HL-60 (cell line): Measurements from ENCODE around the gene SLC2A4RG.

Experiments
- DNase-seq, 2 experiments: peaks; one replicate each; pipeline ENCODE4 v3.0.0-alpha.2; 2010 to 2020; ENCODE audit warnings: low read depth in 1 of 2, low spot score in 1 of 2
- H3K27ac ChIP-seq: fragments of 250-450 bp; sonication (Bioruptor Pico); replicated peaks from 2 replicates; pipeline ENCODE4 v1.5.1; 2020; ENCODE audit warnings: mild to moderate bottlenecking, moderate library complexity
- H3K27me3 ChIP-seq: fragments of 250-450 bp; sonication (Bioruptor Pico); 2 replicates; pipeline ENCODE4 v1.5.1; 2021; ENCODE audit warnings: mild to moderate bottlenecking, moderate library complexity; ENCODE audit not compliant: insufficient read depth, poor library complexity, severe bottlenecking
- H3K4me3 ChIP-seq: replicated peaks from 2 replicates; pipeline ENCODE4 v1.5.1; 2011; ENCODE audit warnings: mild to moderate bottlenecking, control low read depth, low read length; ENCODE audit not compliant: insufficient read depth
- GABPA ChIP-seq: IDR thresholded peaks from 2 replicates; pipeline ENCODE4 v1.6.1; 2012; ENCODE audit warnings: low read depth
- POLR2AphosphoS5 ChIP-seq: IDR thresholded peaks from 2 replicates; pipeline ENCODE4 v1.6.1; 2012; ENCODE audit warnings: low read depth
- SPI1 ChIP-seq: IDR thresholded peaks from 2 replicates; pipeline ENCODE4 v1.6.1; 2012; ENCODE audit warnings: low read depth, mild to moderate bottlenecking, borderline replicate concordance
- TF ChIP-seq, protein P1 (sequence below): IDR thresholded peaks from one replicate; pipeline ENCODE4 v1.5.1; 2011; ENCODE audit warnings: low read length, control low read depth, inconsistent platforms; ENCODE audit not compliant: insufficient read depth
- TF ChIP-seq, protein P2 (sequence below): IDR thresholded peaks from 2 replicates; pipeline ENCODE4 v1.6.1; 2012; ENCODE audit warnings: low read depth; ENCODE audit not compliant: insufficient replicate concordance

SLC2A4RG gene

DNA sequence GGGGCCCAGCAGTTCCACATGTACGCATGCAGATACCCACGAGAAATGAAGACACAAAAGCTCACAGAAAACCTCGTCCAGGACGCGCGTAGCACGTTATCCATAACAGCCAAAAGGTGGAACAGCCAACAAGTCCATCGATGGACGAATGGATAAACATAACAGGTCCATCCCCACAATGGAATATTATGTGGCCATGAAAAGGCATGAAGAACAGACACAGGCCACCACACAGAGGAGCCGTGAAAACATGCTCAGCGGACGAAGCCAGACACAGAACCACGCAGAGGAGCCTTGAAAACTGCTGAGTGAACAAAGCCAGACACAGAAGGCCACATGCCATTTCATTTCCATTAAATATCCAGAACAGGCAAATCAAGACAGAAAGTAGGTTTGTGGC is 38.0 kb downstream of the SLC2A4RG start:
- Histone ChIP-seq H3K27me3 (no peaks in the 10 kb centered on the region), H3K4me3 (no peak overlapping the region), H3K27ac (no peak overlapping the region)
- TF ChIP-seq, protein P1, sequence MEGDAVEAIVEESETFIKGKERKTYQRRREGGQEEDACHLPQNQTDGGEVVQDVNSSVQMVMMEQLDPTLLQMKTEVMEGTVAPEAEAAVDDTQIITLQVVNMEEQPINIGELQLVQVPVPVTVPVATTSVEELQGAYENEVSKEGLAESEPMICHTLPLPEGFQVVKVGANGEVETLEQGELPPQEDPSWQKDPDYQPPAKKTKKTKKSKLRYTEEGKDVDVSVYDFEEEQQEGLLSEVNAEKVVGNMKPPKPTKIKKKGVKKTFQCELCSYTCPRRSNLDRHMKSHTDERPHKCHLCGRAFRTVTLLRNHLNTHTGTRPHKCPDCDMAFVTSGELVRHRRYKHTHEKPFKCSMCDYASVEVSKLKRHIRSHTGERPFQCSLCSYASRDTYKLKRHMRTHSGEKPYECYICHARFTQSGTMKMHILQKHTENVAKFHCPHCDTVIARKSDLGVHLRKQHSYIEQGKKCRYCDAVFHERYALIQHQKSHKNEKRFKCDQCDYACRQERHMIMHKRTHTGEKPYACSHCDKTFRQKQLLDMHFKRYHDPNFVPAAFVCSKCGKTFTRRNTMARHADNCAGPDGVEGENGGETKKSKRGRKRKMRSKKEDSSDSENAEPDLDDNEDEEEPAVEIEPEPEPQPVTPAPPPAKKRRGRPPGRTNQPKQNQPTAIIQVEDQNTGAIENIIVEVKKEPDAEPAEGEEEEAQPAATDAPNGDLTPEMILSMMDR, result no peak
- TF ChIP-seq SPI1 (no peak), GABPA (no peak), POLR2AphosphoS5 (no peak)
- TF ChIP-seq, protein P2, sequence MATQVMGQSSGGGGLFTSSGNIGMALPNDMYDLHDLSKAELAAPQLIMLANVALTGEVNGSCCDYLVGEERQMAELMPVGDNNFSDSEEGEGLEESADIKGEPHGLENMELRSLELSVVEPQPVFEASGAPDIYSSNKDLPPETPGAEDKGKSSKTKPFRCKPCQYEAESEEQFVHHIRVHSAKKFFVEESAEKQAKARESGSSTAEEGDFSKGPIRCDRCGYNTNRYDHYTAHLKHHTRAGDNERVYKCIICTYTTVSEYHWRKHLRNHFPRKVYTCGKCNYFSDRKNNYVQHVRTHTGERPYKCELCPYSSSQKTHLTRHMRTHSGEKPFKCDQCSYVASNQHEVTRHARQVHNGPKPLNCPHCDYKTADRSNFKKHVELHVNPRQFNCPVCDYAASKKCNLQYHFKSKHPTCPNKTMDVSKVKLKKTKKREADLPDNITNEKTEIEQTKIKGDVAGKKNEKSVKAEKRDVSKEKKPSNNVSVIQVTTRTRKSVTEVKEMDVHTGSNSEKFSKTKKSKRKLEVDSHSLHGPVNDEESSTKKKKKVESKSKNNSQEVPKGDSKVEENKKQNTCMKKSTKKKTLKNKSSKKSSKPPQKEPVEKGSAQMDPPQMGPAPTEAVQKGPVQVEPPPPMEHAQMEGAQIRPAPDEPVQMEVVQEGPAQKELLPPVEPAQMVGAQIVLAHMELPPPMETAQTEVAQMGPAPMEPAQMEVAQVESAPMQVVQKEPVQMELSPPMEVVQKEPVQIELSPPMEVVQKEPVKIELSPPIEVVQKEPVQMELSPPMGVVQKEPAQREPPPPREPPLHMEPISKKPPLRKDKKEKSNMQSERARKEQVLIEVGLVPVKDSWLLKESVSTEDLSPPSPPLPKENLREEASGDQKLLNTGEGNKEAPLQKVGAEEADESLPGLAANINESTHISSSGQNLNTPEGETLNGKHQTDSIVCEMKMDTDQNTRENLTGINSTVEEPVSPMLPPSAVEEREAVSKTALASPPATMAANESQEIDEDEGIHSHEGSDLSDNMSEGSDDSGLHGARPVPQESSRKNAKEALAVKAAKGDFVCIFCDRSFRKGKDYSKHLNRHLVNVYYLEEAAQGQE, result no peak
- DNase-seq, result no peak

DNA sequence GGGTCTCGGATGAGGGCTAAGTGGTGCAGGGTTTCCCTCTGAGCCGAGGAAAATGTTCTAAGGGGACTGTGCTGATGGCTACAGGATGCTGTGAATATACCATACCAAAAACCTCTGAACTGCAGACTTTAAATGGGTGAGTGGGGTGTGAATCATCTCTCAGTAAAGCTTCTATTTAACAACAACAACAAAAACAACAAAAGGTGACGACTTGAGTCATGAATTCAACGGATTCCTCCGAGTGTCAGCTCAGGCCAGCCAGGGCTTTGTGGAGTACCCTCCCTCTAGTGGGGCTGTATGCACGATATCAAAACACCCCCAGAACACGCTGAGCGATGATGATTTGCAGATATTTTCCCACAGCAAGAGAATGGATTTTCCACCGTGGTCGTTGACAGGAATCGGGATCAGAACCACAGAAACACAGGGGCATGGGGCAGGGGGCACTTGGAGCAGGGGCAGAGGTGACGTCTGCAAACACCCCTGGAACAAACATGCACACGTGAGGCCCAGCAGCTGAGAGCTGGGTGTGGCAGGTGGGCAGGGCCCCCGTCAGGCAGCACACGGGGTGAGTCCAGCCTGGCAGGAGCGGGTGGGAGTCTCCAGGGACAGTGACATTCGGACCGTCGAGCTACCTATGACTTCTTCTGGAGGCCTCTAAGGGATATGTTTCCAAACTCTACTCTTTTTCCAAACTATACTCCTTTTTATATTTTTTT is 38.6 kb downstream of the SLC2A4RG start:
- H3K4me3 ChIP-seq, result no peak overlapping the region
- no peak overlapping the region for H3K27ac ChIP-seq

DNA sequence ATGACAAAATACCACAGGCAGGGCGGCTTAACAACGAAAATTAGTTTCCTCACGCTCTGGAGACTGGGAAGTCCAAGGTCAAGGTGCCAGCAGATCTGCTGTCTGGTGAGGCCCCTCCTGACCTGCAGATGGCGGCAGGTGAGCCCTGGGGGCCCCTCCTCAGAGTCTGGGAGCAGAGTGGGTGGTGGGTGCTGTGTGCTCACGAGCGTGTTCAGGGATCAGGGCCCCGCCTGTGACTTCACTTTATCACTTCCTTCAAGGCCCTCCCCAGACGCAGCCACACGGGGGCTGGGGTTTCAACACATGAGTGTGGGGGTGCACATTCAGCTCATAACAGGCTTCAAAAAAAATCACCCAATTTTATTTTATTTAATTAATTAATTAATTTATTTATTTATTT is 39.3 kb downstream of the SLC2A4RG start:
- TF ChIP-seq, protein P1, result no peak
- TF ChIP-seq, protein P2, result no peak
- TF ChIP-seq GABPA (no peak), SPI1 (no peak), POLR2AphosphoS5 (no peak)
- DNase-seq, result no peak
- H3K27ac ChIP-seq, result no peak overlapping the region
- no peaks in the 10 kb centered on the region for H3K27me3 ChIP-seq
- no peak overlapping the region for H3K4me3 ChIP-seq

More for the DNA sequence above, 38.6 kb downstream of the SLC2A4RG start:
- DNase-seq, result no peak
- TF ChIP-seq SPI1 (no peak), GABPA (no peak), POLR2AphosphoS5 (no peak)
- TF ChIP-seq, protein P2, result no peak
- TF ChIP-seq, protein P1, result no peak
- H3K27me3 ChIP-seq, result no peaks in the 10 kb centered on the region
